ENCODE results near the gene ERICH6.
"Not testable (repeated sequence)": the region's sequence is repeated elsewhere in the genome, so short reads cannot be mapped to it uniquely, and the experiment has no call there.

The ERICH6 gene

GRCh38 chr3:150682279-150682678 is 21.4 kb downstream of the ERICH6 start:
- DNase-seq (ENCODE audit: low spot score): no peak

- no peak for DNase-seq (ENCODE audit: low spot score)
Measured at GRCh38 chr3:150681057-150681456, 22.7 kb downstream of the ERICH6 start.

- DNase-seq (ENCODE audit: low spot score): no peak
Measured at GRCh38 chr3:150680562-150680961, 23.2 kb downstream of the ERICH6 start.

- no peak for DNase-seq (ENCODE audit: low spot score)
Measured at GRCh38 chr3:150675587-150675986, 28.1 kb downstream of the ERICH6 start.

- no peak for DNase-seq (ENCODE audit: low spot score)
Measured at GRCh38 chr3:150673966-150674365, 29.8 kb downstream of the ERICH6 start.

- no peak for DNase-seq (ENCODE audit: low spot score)
Measured at GRCh38 chr3:150666167-150666566, 37.6 kb downstream of the ERICH6 start.

GRCh38 chr3:150663461-150663860 is 40.3 kb downstream of the ERICH6 start:
- no peak for DNase-seq (ENCODE audit: low spot score)

GRCh38 chr3:150662410-150663200 is 41.1 kb downstream of the ERICH6 start:
- DNase-seq (ENCODE audit: low spot score): no peak

- no peak for DNase-seq (ENCODE audit: low spot score)
Measured at GRCh38 chr3:150656316-150656715, 47.4 kb downstream of the ERICH6 start.

- no peak for DNase-seq (ENCODE audit: low spot score)
Measured at GRCh38 chr3:150653110-150653561, 50.6 kb downstream of the ERICH6 start.

GRCh38 chr3:150640256-150640655 is 63.5 kb downstream of the ERICH6 start:
- DNase-seq (ENCODE audit: low spot score): no peak

GRCh38 chr3:150639262-150639661 is 64.5 kb downstream of the ERICH6 start:
- DNase-seq (ENCODE audit: low spot score): no peak

GRCh38 chr3:150636258-150636657 is 67.5 kb downstream of the ERICH6 start:
- DNase-seq (ENCODE audit: low spot score): no peak

- no peak for DNase-seq (ENCODE audit: low spot score)
Measured at GRCh38 chr3:150635526-150635925, 68.2 kb downstream of the ERICH6 start.

- DNase-seq (ENCODE audit: low spot score): no peak
Measured at GRCh38 chr3:150635076-150635475, 68.6 kb downstream of the ERICH6 start.

GRCh38 chr3:150631515-150632221 is 72.1 kb downstream of the ERICH6 start:
- DNase-seq (ENCODE audit: low spot score): no peak

- no peak for DNase-seq (ENCODE audit: low spot score)
Measured at GRCh38 chr3:150627557-150627956, 76.2 kb downstream of the ERICH6 start.

- DNase-seq (ENCODE audit: low spot score): no peak
Measured at GRCh38 chr3:150626148-150626930, 77.4 kb downstream of the ERICH6 start.

GRCh38 chr3:150623945-150624344 is 79.8 kb downstream of the ERICH6 start:
- no peak for DNase-seq (ENCODE audit: low spot score)

GRCh38 chr3:150622955-150623354 is 80.8 kb downstream of the ERICH6 start:
- not testable (repeated sequence) for DNase-seq (ENCODE audit: low spot score)

GRCh38 chr3:150620002-150620689 is 83.6 kb downstream of the ERICH6 start:
- no peak for DNase-seq (ENCODE audit: low spot score)

Data from SK-N-DZ (cell line).